ENCODE data around the gene SPPL2B. TPM values are rescaled to one million over a fixed set of nuclear protein-coding genes. Genes with fewer than 3 reads are reported as not detected.
"Not testable (repeated sequence)": the region's sequence is repeated elsewhere in the genome, so short reads cannot be mapped to it uniquely, and the experiment has no call there.

The SPPL2B gene
- polyA plus RNA-seq, 3 donors: 52.5 to 129 (median 80.4) TPM

- no peak for DNase-seq (ENCODE audit: extremely low read depth in 1 of 11, low read depth in 9 of 11, low spot score in 4 of 11)
Measured at GRCh38 chr19:2387367-2388288, 59.1 kb downstream of the SPPL2B start.

GRCh38 chr19:2389594-2389993, 61.1 kb downstream of the SPPL2B start:
- DNase-seq (ENCODE audit: extremely low read depth in 1 of 11, low read depth in 9 of 11, low spot score in 4 of 11): no peak

GRCh38 chr19:2391118-2391725, 62.7 kb downstream of the SPPL2B start:
- peak in 6 of 11 donors; percentile 27 to 60 (median 42) for DNase-seq (ENCODE audit: extremely low read depth in 1 of 11, low read depth in 9 of 11, low spot score in 4 of 11)

GRCh38 chr19:2392366-2392765, 63.9 kb downstream of the SPPL2B start:
- DNase-seq (ENCODE audit: extremely low read depth in 1 of 11, low read depth in 9 of 11, low spot score in 4 of 11): no peak

GRCh38 chr19:2392899-2393298, 64.4 kb downstream of the SPPL2B start:
- not testable (repeated sequence) for DNase-seq (ENCODE audit: extremely low read depth in 1 of 11, low read depth in 9 of 11, low spot score in 4 of 11)

GRCh38 chr19:2394054-2394441, 65.6 kb downstream of the SPPL2B start:
- no peak for DNase-seq (ENCODE audit: extremely low read depth in 1 of 11, low read depth in 9 of 11, low spot score in 4 of 11)

GRCh38 chr19:2394442-2395292, 66.2 kb downstream of the SPPL2B start:
- DNase-seq (ENCODE audit: extremely low read depth in 1 of 11, low read depth in 9 of 11, low spot score in 4 of 11): no peak

GRCh38 chr19:2395293-2395829, 66.9 kb downstream of the SPPL2B start:
- not testable (repeated sequence) for DNase-seq (ENCODE audit: extremely low read depth in 1 of 11, low read depth in 9 of 11, low spot score in 4 of 11)

GRCh38 chr19:2397173-2397572, 68.7 kb downstream of the SPPL2B start:
- DNase-seq (ENCODE audit: extremely low read depth in 1 of 11, low read depth in 9 of 11, low spot score in 4 of 11): not testable (repeated sequence)

- DNase-seq (ENCODE audit: extremely low read depth in 1 of 11, low read depth in 9 of 11, low spot score in 4 of 11): no peak
Measured at GRCh38 chr19:2398735-2399305, 70.3 kb downstream of the SPPL2B start.

- no peak for DNase-seq (ENCODE audit: extremely low read depth in 1 of 11, low read depth in 9 of 11, low spot score in 4 of 11)
Measured at GRCh38 chr19:2399582-2399981, 71.1 kb downstream of the SPPL2B start.

Other genes with a start within 250 kb of the SPPL2B start
- gene MOB3A, start 232.4 kb upstream of the SPPL2B start, polyA plus RNA-seq (ENCODE audit: insufficient read length in 3 of 3): 10 to 100 TPM; 21.7 to 27.8 (median 26.8) TPM
- 1 to 10 TPM; 6.3 to 9.3 (median 8.6) TPM for gene IZUMO4, start 231.8 kb upstream of the SPPL2B start, polyA plus RNA-seq (ENCODE audit: insufficient read length in 3 of 3)
- 100 to 1,000 TPM; 106 to 126 (median 120) TPM for gene AP3D1, start 177.1 kb upstream of the SPPL2B start, polyA plus RNA-seq (ENCODE audit: insufficient read length in 3 of 3)
- gene DOT1L, start 164.8 kb upstream of the SPPL2B start, polyA plus RNA-seq (ENCODE audit: insufficient read length in 3 of 3): 10 to 100 TPM; 27.1 to 38.5 (median 31.5) TPM
- 10 to 100 TPM; 54.6 to 81.6 (median 79.2) TPM for gene PLEKHJ1, start 92.4 kb upstream of the SPPL2B start, polyA plus RNA-seq (ENCODE audit: insufficient read length in 3 of 3)
- gene SF3A2, start 91.9 kb upstream of the SPPL2B start, polyA plus RNA-seq (ENCODE audit: insufficient read length in 3 of 3): 10 to 100 TPM; 63.2 to 93.5 (median 83.5) TPM
- gene AMH, start 79.4 kb upstream of the SPPL2B start, polyA plus RNA-seq (ENCODE audit: insufficient read length in 3 of 3): 1 to 10 TPM in 2 of 3 donors, under 1 TPM in 1; 0.28 to 4.1 (median 2.8) TPM
- 1 to 10 TPM in 1 of 3 donors, under 1 TPM in 2; 0.56 to 1.3 (median 0.59) TPM for gene JSRP1, start 72.3 kb upstream of the SPPL2B start, polyA plus RNA-seq (ENCODE audit: insufficient read length in 3 of 3)
- under 1 TPM; 0.09 to 0.17 (median 0.12) TPM for gene PEAK3, start 46.5 kb upstream of the SPPL2B start, polyA plus RNA-seq (ENCODE audit: insufficient read length in 3 of 3)
- gene LINGO3, start 20.5 kb upstream of the SPPL2B start, polyA plus RNA-seq (ENCODE audit: insufficient read length in 3 of 3): under 1 TPM in 1 of 3 donors, not detected in 2; 0.11 TPM
- gene LSM7, start 98 bp upstream of the SPPL2B start, polyA plus RNA-seq (ENCODE audit: insufficient read length in 3 of 3): 100 to 1,000 TPM in 1 of 3 donors, 10 to 100 TPM in 2; 71.4 to 119 (median 87.8) TPM
- under 1 TPM; 0.30 to 0.64 (median 0.45) TPM for gene TMPRSS9, start 31.6 kb downstream of the SPPL2B start, polyA plus RNA-seq (ENCODE audit: insufficient read length in 3 of 3)
- 100 to 1,000 TPM in 1 of 3 donors, 10 to 100 TPM in 2; 56.2 to 107 (median 92.3) TPM for gene TIMM13, start 98.9 kb downstream of the SPPL2B start, polyA plus RNA-seq (ENCODE audit: insufficient read length in 3 of 3)
- gene LMNB2, start 128.3 kb downstream of the SPPL2B start, polyA plus RNA-seq (ENCODE audit: insufficient read length in 3 of 3): 10 to 100 TPM; 56.1 to 93.3 (median 60.4) TPM
- 10 to 100 TPM; 11.2 to 16.2 (median 11.3) TPM for gene GADD45B, start 147.4 kb downstream of the SPPL2B start, polyA plus RNA-seq (ENCODE audit: insufficient read length in 3 of 3)

Measured in renal cortex interstitium (tissue), 11 donors.